T-helper 1 cell treated with Interleukin-12 subunit alpha and Interleukin-12 subunit beta and Interleukin-4 antibody, amounts not matched to agents 30 ng/mL and 1 ng/mL, for 36 hours (primary cell): ENCODE data around the gene FANCE. TPM values are rescaled to one million over a fixed set of nuclear protein-coding genes. Genes with fewer than 3 reads are reported as not detected.

Experiments
- intact Hi-C: fragments of 100-400 bp; cut with micrococcal nuclease; formaldehyde crosslinking; loops from one replicate; pipeline ENCODE4 v1.15.1; 2024
- total RNA-seq: library from RNA; stranded (reverse); gene quantifications from 2 replicates; pipeline ENCODE4 v1.2.3, GENCODE V29; 2022

The FANCE gene
- total RNA-seq, 1 donor from 2014 or later, result 13.0 TPM

DNA sequence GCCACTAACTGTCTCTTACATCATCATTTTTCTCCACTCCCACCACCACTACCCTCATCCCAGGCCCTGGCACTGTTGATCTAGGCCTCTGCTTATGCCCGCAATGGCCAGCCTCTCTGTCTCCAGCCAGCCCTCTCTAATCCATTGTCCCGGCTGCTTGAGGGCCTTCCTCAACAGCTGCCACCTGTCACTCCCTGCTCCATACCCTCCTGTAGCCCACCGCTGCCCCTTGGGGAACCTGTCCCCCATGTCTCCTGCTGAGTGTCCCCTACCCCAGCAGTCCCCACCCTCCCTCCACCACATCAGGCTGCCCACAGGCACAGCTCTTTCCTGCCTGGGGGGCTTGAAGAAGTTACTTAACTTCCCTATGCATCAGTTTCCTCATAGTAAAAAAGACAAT lies 31.4 kb downstream of the FANCE start:
- intact Hi-C loops, result no loop called here

DNA sequence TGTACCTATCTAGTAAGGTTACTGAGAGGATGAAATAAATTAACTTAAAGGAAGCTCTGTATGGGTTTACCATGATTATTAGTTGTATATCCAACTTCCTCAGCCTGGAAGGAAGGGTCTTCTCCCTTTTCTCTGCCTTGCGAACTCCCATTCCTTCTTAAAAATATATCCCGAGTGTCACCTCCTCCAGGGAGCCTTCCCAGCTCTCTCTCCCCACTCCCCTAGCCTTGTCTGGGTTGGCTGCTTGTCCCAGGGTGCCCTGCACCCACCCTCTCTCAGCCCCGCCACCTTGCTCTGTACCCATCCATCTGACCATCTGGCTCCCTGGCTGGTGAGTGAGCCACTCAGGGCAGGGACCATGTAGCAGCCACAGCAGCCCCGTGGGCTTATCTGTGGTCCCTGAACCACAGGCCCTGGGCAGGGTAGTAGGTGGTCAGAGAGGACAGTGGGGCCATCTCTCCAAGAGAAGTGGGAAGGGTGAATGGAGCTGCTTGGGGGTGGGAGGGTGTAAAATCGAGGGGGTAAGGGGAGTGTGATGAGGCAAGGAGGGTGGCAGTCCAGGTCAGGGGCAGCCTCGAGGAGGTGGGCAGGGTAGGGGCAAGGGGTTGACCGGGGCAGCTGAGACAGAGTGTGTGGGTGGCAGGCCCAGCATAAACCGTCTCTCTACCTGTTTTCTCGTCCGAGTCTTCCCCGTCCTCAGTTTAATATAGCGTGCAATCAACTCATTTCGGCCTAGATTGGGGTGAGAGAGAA lies 31.9 kb downstream of the FANCE start:
- intact Hi-C loops, result no loop called here

DNA sequence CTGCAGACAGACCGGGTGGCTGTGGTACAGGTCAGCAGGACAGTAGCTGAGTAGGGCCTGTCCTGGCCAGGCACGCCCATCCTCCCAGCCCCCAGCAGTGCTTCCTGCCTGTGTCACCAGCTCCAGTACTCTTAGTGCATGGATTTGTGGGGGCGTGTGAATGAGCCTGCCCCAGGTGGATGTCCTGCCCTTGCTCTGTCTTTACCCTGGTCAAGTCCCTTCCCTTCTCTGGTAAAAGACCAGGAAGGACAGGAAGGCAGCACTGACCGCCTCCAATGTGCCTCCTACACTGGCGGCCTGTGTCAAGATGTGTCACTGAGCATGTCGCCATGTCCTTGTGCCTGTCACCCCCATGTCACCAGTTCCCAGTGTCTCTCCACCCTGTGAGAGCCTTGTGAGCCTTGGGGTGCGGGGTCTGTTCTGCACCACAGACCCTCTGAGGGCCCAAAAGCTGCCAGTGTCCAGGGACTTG lies 32.8 kb downstream of the FANCE start:
- intact Hi-C loops, result no loop called here

DNA sequence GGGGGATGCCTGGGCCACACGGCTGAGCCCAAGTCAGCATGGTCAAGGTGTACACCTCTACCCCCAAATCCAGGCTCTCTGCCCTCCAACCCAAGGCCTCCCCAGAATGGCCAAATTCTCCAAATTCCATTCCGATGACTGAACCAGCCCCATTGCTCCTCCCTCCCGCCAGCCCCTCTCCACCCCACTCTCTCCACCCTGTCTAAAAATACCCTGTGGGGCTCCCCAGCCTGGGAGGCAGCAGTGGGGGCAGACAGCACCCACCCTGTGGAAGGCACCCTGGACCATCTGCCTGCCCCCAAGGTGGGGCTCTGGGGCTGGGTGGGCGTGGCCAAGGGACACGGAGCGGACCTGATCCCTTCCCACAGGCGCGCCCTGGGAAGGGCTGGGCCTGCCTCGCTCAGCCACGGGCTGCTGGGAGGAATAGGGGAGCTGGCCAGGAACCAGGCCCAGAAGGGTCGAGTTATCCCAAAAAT lies 33.3 kb downstream of the FANCE start:
- intact Hi-C loops, result no loop called here

DNA sequence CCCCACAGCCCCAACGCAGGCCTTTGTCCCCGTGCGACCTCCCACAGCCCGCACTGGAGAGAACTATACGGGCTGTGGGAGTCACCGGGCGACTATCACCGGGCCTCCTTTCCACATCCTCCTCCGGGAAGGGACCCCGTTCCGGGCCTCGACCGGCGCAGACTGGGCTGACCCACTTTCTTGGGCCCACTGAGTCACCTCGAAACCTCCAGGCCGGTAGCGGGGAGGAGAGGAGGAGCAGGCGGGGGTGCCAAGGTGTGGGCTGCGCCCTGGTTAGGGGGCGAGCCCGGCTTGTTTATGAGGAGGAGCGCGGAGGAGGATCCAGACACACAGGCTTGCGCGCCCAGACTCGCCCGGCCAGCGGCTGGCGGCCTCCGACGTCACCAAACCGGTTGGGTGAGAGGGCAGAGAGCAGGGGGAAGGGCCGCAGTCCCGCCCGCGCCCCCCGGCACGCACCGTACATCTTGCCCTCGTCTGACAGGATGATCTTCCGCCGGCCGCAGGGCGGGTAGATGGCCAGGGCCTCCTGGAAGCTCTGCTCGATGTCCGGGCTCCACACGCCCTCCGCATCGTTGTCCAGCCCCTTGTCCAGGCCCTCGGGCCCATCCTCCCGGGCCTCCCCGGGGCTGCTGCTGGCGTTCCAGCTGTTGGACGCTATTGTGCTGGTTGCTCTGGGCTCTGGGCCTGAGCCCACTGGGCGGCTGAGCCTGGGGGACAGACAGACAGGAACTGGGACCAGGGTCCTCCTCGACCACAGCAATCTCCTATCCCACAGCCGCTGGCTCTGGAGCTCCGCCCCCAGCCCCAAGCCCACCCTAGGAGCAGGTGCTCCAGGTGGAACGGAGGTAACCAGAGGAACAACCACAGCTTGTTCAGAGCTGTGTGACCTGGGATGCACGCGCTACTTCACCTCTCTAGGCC lies 34.1 kb downstream of the FANCE start:
- intact Hi-C loops, result no loop called here

DNA sequence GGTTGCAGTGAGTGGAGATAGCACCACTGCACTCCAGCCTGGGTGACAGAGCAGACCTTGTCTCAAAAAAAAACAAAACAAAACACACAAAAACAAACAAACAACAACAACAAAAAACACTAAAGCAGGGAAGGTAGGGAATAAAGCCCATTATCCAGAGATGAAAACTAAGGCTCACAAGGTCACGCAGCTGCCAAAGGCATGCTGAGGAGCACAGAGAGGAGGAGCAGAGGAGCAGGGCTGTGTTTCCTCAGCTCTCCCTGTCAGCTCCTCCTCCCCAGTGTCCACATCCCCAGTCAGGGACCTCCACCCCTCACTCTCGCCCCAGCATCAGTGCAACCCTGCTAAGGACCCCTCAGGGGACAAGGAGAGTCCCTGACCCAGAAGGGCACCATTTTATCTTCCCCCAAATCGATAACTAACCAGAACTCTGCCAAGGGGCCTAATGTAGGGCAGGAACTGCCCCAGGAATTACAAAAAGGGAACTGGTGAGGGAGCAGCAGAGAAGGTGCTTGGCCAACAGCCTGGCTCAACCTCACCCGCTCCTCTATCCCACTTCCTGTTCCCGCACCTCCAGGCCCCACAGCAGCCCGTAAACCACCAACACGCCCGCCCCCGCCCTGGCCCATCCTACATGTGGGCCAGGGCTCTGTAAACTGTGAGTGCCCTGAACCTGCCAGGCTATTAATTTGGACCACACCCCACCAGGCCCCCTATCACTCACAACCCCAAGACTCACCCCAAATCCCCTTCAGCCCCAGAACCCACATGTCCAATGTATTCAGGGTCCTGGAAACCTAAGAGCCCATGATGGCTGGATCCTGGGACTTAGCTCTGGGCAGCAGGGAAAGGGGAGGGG lies 35.7 kb downstream of the FANCE start:
- intact Hi-C loops, result no loop called here

DNA sequence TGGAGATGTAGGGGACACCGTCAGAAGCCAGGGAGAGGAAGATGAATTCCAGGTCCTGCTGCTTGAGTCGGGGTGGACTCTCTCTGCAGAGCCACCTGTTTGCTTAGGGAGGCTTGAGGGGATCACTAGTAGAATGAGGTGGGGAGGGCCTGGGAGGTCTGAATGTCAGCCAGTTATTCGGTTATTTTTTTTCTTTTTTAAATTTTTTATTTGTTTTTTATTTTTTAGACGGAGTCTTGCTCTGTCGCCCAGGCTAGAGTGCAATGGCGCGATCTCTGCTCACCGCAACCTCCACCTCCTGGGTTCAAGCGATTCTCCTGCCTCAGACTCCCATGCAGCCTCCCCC lies 36.4 kb downstream of the FANCE start:
- intact Hi-C loops, result no loop called here

DNA sequence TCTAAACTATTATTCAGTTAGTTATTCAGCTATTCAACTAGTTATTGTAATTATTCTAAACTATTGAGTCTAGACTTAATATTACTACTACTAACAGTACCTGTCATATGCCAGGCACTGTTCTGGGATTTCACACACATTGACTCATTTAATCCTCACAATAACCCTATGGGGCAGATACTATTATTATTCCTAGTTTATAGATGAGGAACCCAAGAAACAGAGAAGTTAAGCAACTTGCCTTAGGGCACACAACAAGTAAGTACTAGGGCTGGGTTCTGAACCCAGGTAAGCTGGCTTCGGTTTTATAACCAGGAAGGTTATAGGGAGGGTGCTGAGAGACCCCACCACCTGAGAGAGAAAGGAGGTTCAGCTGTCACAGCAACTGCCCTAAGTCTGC lies 36.9 kb downstream of the FANCE start:
- intact Hi-C loops, result no loop called here

DNA sequence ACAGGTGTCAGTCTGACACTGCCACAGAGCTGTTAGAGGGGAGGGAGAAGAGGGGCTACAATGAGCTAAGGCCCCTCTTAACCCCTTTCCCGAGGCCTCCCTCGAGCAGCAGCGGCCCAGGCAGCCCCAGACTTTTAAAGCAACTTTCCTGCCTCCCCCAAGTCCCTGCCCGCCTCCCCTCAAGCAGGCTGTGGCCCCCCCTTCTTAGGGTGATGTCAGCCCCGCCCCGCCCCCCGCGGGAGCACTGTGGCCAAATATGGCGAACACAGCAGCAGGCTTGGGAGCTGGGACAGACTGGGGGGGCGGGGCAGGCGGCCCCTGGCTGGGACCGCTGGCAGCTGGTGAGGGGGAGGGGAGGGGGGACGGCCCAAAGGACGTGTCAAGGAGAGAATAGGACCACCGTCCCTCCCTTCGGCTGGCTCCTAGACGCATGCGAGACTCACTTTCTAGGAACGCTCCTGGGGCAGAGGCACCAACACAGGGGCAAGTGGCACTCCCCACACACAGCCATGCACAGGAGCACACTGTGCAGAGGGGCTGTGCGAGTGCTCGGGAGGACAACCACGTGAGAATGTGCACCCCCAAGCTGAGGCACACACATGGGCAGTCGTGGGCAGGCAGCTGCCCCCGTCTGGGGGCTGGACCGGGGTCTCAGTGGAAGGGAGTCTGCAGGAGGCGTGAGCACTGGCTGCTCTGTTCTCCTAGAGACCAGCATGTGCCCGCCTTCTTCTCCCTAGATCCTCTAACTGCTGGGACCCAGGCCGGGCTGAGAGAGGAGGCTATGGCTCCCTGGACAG lies 38.1 kb downstream of the FANCE start:
- intact Hi-C loops, result no loop called here

DNA sequence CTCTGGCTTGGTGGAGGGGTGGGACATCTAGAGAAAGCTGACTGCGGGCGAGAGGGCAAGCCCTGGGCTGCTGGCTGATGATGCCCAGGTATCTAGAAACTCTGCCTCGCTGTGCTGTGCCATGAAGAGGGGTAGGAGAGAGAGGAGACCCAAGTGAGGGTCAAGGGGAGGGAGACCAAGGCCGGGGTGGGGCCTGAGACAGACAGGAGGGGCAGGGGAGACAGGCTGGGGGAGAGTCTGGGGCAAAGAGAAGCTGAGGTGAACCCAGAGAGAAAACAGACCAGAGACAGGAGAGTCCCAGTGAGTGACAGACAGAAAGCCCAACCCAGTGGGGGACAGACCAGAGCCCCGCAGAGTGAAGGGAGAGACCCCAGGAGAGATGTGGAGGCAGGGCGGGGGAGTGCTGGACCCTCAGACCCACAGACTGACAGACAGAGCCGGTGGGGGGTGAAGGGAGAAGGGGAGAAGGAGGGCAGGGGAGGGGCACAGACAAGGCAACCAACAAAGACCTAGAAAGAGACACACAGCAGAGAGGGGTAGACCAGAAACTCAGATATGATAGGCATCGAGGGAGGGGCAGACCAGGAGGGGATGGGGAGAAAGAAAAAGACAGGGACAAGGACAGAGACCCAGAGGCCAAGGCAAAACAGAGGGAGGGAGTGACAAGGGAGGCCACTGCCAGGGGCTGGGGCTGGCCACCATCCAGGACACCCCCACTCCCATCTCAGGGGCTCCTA lies 38.9 kb downstream of the FANCE start:
- intact Hi-C loops, result no loop called here

DNA sequence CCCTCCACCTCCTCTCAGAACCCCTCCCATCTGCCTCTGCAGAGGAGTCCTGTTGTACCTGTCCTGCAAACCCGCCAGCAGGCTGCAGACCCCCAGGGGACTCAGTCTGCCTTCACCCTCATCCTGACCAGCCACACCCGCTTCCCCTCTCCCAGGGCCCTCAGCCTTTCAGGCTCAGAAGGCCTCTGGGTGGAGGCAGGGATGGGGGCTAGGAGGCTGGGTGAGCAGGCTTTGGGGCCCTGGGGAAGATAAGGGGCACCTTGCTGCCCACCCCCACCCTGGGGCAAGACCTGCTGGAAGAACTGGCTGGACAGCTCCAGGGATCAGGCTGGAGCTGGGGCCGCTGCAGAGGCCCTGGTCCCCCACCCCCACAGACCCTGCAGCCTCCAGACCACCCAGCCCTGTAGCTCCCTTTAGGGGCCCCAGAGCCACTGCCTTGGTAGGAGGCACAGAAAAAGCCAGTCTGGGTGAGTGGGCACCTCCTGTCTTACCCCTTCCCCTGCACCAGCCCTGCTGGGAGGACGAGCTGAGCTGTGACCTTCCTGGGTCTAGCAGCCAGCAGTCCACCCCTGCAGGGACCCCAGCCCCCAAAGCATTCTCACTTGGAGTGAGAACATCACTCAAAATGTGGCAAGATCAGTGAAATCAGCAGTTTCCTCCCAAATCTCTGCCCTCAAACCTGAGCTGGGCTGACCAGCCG lies 39.6 kb downstream of the FANCE start:
- intact Hi-C loops, result no loop called here

DNA sequence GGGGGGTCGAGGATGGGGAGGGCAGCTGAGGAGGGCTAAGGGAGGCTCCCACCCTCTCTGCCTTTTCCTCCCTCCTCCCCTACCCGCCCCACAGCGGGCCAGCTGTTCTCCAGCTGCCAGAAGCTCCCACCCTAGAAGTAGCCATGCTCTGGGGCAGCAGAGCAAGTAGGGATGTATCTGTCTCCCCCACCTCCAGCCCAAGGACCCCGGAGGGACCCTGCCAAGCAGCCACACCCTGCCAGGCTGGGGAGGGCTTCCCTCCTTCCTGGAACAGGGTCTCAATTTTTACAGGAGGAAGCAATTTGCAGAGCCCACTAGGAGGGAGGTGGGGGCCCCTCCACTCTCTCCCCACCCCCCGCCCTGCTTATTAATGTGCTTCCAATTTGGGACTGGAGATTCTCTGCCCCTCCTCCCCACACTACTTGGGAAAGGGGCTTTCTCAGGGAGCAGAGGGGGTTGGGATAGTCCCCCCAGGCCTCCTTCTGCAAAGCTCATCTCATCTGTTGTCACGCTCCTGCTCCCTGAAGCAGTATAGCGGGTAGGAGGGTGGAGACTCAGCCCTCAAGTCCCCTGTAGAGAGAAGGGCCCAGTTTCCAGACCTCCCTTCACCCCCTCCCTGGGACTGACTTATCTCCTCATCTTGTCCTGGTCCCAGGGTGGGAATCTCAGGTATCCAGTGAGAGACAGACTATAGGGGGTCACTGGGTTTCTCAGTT lies 40.3 kb downstream of the FANCE start:
- intact Hi-C loops, result no loop called here

DNA sequence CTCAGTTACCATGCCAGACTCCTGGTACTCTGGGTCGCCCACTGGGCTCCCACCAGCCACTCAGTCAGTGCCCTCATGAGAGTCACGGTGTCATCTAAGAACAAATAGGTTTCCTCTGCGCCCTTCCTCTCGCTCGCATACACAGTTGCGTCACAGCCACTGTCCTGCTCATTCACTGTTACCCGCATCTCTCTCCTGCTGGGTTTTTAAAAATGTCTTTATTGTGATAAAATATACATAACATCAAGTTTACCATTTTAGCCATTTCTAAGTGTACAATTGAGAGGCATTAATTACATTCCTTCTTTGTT lies 40.8 kb downstream of the FANCE start:
- intact Hi-C loops, result no loop called here

DNA sequence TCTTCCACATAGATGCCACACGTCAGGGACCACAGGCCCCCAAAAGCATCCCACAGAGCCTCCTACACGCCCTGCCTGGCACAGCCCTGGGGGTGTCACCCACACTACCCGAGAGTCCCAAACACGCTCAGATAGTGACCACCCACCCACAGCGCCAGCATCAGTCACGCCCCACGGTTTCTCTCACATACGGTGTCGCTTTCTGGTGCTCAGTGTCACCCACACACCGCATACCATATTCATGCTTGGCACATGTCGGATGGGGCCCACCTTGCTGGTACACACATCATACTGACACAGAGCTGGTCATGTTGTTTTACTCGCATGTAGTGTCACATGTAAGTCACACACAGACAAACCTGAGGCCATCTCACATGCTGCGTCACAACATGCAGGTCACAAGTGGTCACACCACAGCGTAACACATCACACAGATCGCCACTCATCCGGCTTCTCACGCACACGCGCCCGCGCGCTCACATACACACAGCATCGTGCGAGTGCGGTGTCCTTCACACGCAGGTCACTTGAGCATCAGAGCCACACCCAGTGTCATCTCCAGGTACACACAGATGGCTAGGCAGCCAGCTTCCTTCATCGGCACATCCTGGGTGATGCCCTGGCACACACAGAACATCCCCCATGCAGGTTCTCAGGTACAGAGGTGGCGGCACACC lies 41.3 kb downstream of the FANCE start:
- intact Hi-C loops, result no loop called here

DNA sequence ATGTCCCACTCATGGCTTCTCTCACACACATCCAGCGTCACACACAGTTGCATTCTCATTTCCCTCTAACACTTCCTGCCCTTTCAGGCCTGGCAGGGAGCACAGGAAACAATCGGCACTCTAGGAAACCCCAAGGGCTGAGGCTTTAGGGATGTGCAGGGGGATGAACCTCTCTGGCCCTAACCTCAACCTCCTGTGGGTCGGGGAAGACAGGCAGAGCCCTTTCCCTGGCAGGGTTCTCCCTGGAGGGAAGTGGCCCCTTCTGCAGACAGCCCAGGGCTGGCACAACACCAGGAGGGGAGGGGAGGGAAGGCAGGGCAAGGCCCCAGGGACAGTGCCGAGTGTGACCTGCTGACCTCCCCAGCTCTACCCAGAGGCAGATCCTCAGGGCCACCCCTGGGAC lies 42.0 kb downstream of the FANCE start:
- intact Hi-C loops, result loop anchor here (2.0 kb wide), 1 partner anchor 25 kb away; the partner anchor contains the start of gene RPL10A

DNA sequence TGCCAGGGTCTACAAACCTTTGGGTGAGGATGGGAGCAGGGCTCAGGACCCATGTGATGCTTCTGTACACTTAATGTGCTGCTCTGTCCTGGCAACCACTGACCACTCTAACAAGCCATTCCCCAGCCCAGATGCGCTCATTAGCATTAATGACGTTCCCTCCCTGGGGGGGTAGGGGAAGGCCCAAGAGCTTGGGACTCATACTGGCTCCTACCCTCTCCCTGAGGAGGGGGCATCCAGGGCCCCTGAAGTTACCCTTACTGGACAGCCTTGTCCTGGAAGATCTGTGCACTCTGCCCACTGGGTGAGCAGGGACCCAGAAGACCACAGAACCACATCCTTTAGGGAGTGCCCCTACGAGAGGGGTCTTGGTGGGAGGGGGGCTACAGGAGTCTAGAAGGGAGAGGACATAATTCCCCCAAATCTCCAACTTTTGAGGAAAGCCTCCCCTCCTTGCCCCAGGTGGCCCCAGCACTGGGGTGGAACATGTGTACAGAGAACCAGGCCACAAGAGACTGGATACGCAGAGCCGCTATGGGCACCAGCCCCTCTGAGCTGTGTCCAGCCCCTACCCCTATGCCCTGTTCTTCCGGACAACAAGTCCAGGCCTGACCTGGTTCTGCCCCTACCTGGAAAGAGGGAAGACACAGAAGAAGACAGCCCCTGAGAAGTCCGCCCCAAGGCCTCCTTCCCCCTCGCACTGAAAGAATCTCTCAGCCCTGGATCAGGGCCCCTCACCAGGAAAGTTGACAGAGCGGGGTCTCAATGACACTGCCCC lies 43.3 kb downstream of the FANCE start:
- intact Hi-C loops, result loop anchor here (2.0 kb wide), 1 partner anchor 27 kb away; the partner anchor contains the start of gene RPL10A
